ENCODE measurements around the gene ARGLU1. TPM values are rescaled to one million over a fixed set of nuclear protein-coding genes. Genes with fewer than 3 reads are reported as not detected.

ARGLU1 gene
- total RNA-seq, 4 donors from 2014 or later: 88.4 to 118 (median 106) TPM

- no peak for TF ChIP-seq CTCF (IDR thresholded peaks at IDR 0.05; ENCODE audit: low read depth)
Observed at GRCh38 chr13:106522112-106522705, 45.7 kb downstream of the ARGLU1 start.

GRCh38 chr13:106521095-106521799 is 46.7 kb downstream of the ARGLU1 start:
- TF ChIP-seq CTCF (IDR thresholded peaks at IDR 0.05; ENCODE audit: low read depth): no peak

GRCh38 chr13:106520251-106521054 is 47.5 kb downstream of the ARGLU1 start:
- no peak for TF ChIP-seq CTCF (IDR thresholded peaks at IDR 0.05; ENCODE audit: low read depth)

- TF ChIP-seq CTCF (IDR thresholded peaks at IDR 0.05; ENCODE audit: low read depth): no peak
Observed at GRCh38 chr13:106518512-106518911, 49.4 kb downstream of the ARGLU1 start.

- TF ChIP-seq CTCF (IDR thresholded peaks at IDR 0.05; ENCODE audit: low read depth): no peak
Observed at GRCh38 chr13:106517109-106517847, 50.7 kb downstream of the ARGLU1 start.

GRCh38 chr13:106515635-106516254 is 52.2 kb downstream of the ARGLU1 start:
- TF ChIP-seq CTCF (IDR thresholded peaks at IDR 0.05; ENCODE audit: low read depth): no peak
